HepG2 (cell line): ENCODE measurements around the gene SND1. TPM values are rescaled to one million over a fixed set of nuclear protein-coding genes. Genes with fewer than 3 reads are reported as not detected.

Source experiments
- CBX5 ChIP-seq: sonication (generic); formaldehyde crosslinking; IDR thresholded peaks from 2 replicates; pipeline ENCODE4 v1.4.0; 2020; ENCODE audit warnings: missing genetic modification reagents, borderline replicate concordance
- CERS6 ChIP-seq: sonication (generic); formaldehyde crosslinking; IDR thresholded peaks from 2 replicates; pipeline ENCODE4 v1.5.0; 2020; ENCODE audit warnings: missing genetic modification reagents
- GATA4 ChIP-seq: sonication (generic); IDR thresholded peaks from 2 replicates; pipeline ENCODE4 v1.6.1; 2016; ENCODE audit warnings: antibody characterized with exemption, low read depth, borderline replicate concordance
- HIC2 ChIP-seq: sonication (generic); formaldehyde crosslinking; IDR thresholded peaks from 2 replicates; pipeline ENCODE4 v1.9.0; 2022; ENCODE audit warnings: low read depth, missing genetic modification reagents
- HOXA7 ChIP-seq: sonication (generic); formaldehyde crosslinking; IDR thresholded peaks from 2 replicates; pipeline ENCODE4 v1.8.1; 2022; ENCODE audit warnings: mild to moderate bottlenecking, missing genetic modification reagents, moderate library complexity
- HOXA9 ChIP-seq: sonication (generic); formaldehyde crosslinking; IDR thresholded peaks from 2 replicates; pipeline ENCODE4 v1.8.1; 2022; ENCODE audit warnings: missing genetic modification reagents, mild to moderate bottlenecking, moderate library complexity, borderline replicate concordance
- JARID2 ChIP-seq: sonication (generic); formaldehyde crosslinking; IDR thresholded peaks from 2 replicates; pipeline ENCODE4 v1.8.1; 2023; ENCODE audit warnings: missing genetic modification reagents, inconsistent platforms; ENCODE audit not compliant: insufficient replicate concordance
- SNRNP70 ChIP-seq: fragments of 200-400 bp; formaldehyde crosslinking; IDR thresholded peaks from 2 replicates; pipeline ENCODE4 v1.6.1; 2017; ENCODE audit warnings: mild to moderate bottlenecking, low read depth, low read length, moderate library complexity
- ZBTB14 ChIP-seq: sonication (generic); formaldehyde crosslinking; IDR thresholded peaks from 2 replicates; pipeline ENCODE4 v1.4.0; 2020; ENCODE audit warnings: missing genetic modification reagents
- ZBTB26 ChIP-seq: IDR thresholded peaks from 2 replicates; pipeline ENCODE4 v1.6.1; 2016; ENCODE audit warnings: missing compliant biosample characterization, missing genetic modification reagents, borderline replicate concordance
- ZKSCAN8 ChIP-seq: IDR thresholded peaks from 2 replicates; pipeline ENCODE4 v1.6.1; 2016; ENCODE audit warnings: borderline replicate concordance, missing genetic modification reagents, missing compliant biosample characterization
- ZNF615 ChIP-seq: sonication (generic); formaldehyde crosslinking; IDR thresholded peaks from 2 replicates; pipeline ENCODE4 v1.5.0; 2020; ENCODE audit warnings: mild to moderate bottlenecking, missing genetic modification reagents, borderline replicate concordance
- ZNF644 ChIP-seq: IDR thresholded peaks from 2 replicates; pipeline ENCODE4 v1.6.1; 2016; ENCODE audit warnings: low read depth
- ZSCAN21 ChIP-seq: sonication (generic); formaldehyde crosslinking; IDR thresholded peaks from 2 replicates; pipeline ENCODE4 v1.8.0; 2022; ENCODE audit warnings: mild to moderate bottlenecking, missing genetic modification reagents, moderate library complexity, borderline replicate concordance
- ZSCAN30 ChIP-seq: sonication (generic); formaldehyde crosslinking; IDR thresholded peaks from 2 replicates; pipeline ENCODE4 v1.5.0; 2020; ENCODE audit warnings: mild to moderate bottlenecking, missing genetic modification reagents
- ZSCAN31 ChIP-seq: sonication (generic); formaldehyde crosslinking; IDR thresholded peaks from 2 replicates; pipeline ENCODE4 v1.5.0; 2020; ENCODE audit warnings: low read depth, mild to moderate bottlenecking, missing genetic modification reagents
- polyA plus RNA-seq, 8 experiments: library from polyadenylated mRNA; depleted of rRNA in 3 of 8; stranded (reverse) in 7 of 8; unstranded in 1 of 8; fragments of >200 nt; fragmentation: Illumina TruSeq in 4 of 8; extraction: Trizol in 4 of 8; gene quantifications; 2 replicates each; pipeline versions ENCODE4 v1.2.1 to v1.2.3, GENCODE V29; 2011 to 2016; ENCODE audit warnings: low read depth in 4 of 8, missing spikeins in 1 of 8, mixed read lengths in 1 of 8; ENCODE audit not compliant: insufficient read depth in 1 of 8
- total RNA-seq, 5 experiments: library from RNA; depleted of rRNA; stranded (reverse); fragments of >200 nt; fragmentation: Illumina TruSeq; extraction: Trizol; gene quantifications; 2 replicates each; pipeline ENCODE4 v1.2.3, GENCODE V29; 2016; ENCODE audit warnings: low read depth in 1 of 5
- TF ChIP-seq, protein P1 (sequence below): IDR thresholded peaks from 2 replicates; pipeline ENCODE4 v1.6.1; 2016; ENCODE audit warnings: low read depth
- TF ChIP-seq, protein P2 (sequence below): sonication (generic); formaldehyde crosslinking; IDR thresholded peaks from 2 replicates; pipeline ENCODE4 v1.4.0; 2020; ENCODE audit warnings: mild to moderate bottlenecking, missing genetic modification reagents

Gene SND1
- total and polyA plus RNA-seq, 2 of the 13 experiments (the other 11 are each of a cell fraction or from before 2014, with no cell fraction given) = 110 to 182 TPM

- TF ChIP-seq JARID2 (CRISPR knock-in tag) = no peak
- no peak for TF ChIP-seq ZSCAN21
- peak; percentile 41; the same call in 1 of the 2 replicates for TF ChIP-seq ZNF644 (CRISPR knock-in tag)
- no peak for TF ChIP-seq HOXA7 (CRISPR knock-in tag)
- no peak for TF ChIP-seq ZSCAN31
- TF ChIP-seq ZNF615 = no peak
- TF ChIP-seq ZSCAN30 = no peak
- TF ChIP-seq HOXA9 = no peak
- TF ChIP-seq SNRNP70 = no peak
- no peak for TF ChIP-seq GATA4
- TF ChIP-seq, protein P1, sequence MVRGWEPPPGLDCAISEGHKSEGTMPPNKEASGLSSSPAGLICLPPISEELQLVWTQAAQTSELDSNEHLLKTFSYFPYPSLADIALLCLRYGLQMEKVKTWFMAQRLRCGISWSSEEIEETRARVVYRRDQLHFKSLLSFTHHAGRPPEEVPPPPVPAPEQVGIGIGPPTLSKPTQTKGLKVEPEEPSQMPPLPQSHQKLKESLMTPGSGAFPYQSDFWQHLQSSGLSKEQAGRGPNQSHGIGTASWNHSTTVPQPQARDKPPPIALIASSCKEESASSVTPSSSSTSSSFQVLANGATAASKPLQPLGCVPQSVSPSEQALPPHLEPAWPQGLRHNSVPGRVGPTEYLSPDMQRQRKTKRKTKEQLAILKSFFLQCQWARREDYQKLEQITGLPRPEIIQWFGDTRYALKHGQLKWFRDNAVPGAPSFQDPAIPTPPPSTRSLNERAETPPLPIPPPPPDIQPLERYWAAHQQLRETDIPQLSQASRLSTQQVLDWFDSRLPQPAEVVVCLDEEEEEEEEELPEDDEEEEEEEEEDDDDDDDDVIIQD (CRISPR knock-in tag) = peak; percentile 52; the same call in 1 of the 2 replicates
- 0 out of 2 replicates have a peak, but pooled peaks have one; percentile 26 for TF ChIP-seq ZKSCAN8
- TF ChIP-seq CBX5 (CRISPR knock-in tag) = no peak
- TF ChIP-seq HIC2 (CRISPR knock-in tag) = no peak
- no peak for TF ChIP-seq ZBTB26 (CRISPR knock-in tag)
- TF ChIP-seq ZBTB14 (CRISPR knock-in tag) = no peak
- TF ChIP-seq, protein P2, sequence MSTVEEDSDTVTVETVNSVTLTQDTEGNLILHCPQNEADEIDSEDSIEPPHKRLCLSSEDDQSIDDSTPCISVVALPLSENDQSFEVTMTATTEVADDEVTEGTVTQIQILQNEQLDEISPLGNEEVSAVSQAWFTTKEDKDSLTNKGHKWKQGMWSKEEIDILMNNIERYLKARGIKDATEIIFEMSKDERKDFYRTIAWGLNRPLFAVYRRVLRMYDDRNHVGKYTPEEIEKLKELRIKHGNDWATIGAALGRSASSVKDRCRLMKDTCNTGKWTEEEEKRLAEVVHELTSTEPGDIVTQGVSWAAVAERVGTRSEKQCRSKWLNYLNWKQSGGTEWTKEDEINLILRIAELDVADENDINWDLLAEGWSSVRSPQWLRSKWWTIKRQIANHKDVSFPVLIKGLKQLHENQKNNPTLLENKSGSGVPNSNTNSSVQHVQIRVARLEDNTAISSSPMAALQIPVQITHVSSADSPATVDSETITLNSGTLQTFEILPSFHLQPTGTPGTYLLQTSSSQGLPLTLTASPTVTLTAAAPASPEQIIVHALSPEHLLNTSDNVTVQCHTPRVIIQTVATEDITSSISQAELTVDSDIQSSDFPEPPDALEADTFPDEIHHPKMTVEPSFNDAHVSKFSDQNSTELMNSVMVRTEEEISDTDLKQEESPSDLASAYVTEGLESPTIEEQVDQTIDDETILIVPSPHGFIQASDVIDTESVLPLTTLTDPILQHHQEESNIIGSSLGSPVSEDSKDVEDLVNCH = no peak
- TF ChIP-seq CERS6 = no peak
Observed at GRCh38 chr7:127819975-127820731, 168.2 kb downstream of the SND1 start (continued).
